ENCODE results near the gene MEIS2. TPM values are rescaled to one million over a fixed set of nuclear protein-coding genes. Genes with fewer than 3 reads are reported as not detected.

MEIS2 gene
- total and polyA plus RNA-seq, 2 experiments from 2014 or later: 224 to 432 TPM

GRCh38 chr15:36978126-36978525 lies 122.2 kb downstream of the MEIS2 start:
- Histone ChIP-seq H3K9me3 (ENCODE audit: low read depth) (no peaks in the 10 kb centered on the region), H3K36me3 (peaks cover 3% of the 10 kb centered on the region), H3K27ac (peak overlapping the region; percentile 45), H3K27me3 (no peaks in the 10 kb centered on the region), H3K4me1 (ENCODE audit: low read depth) (no peaks in the 10 kb centered on the region), H3K4me3 (no peak overlapping the region)
- no peak for DNase-seq (ENCODE audit: low read depth in 1 of 2, low spot score in 1 of 2)
- TF ChIP-seq, protein P1, sequence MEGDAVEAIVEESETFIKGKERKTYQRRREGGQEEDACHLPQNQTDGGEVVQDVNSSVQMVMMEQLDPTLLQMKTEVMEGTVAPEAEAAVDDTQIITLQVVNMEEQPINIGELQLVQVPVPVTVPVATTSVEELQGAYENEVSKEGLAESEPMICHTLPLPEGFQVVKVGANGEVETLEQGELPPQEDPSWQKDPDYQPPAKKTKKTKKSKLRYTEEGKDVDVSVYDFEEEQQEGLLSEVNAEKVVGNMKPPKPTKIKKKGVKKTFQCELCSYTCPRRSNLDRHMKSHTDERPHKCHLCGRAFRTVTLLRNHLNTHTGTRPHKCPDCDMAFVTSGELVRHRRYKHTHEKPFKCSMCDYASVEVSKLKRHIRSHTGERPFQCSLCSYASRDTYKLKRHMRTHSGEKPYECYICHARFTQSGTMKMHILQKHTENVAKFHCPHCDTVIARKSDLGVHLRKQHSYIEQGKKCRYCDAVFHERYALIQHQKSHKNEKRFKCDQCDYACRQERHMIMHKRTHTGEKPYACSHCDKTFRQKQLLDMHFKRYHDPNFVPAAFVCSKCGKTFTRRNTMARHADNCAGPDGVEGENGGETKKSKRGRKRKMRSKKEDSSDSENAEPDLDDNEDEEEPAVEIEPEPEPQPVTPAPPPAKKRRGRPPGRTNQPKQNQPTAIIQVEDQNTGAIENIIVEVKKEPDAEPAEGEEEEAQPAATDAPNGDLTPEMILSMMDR (IDR thresholded peaks at IDR 0.05; ENCODE audit: low read depth, low read length): no peak

- no peaks in the 10 kb centered on the region for H3K4me1 ChIP-seq (ENCODE audit: low read depth)
- TF ChIP-seq, protein P1 (IDR thresholded peaks at IDR 0.05; ENCODE audit: low read depth, low read length): no peak
- no peak overlapping the region for H3K4me3 ChIP-seq
- peaks cover 3% of the 10 kb centered on the region for H3K36me3 ChIP-seq
- no peaks in the 10 kb centered on the region for H3K27me3 ChIP-seq
- H3K9me3 ChIP-seq (ENCODE audit: low read depth): no peaks in the 10 kb centered on the region
- H3K27ac ChIP-seq: peak overlapping the region; percentile 45
- no peak for DNase-seq (ENCODE audit: low read depth in 1 of 2, low spot score in 1 of 2)
Observed at GRCh38 chr15:36977659-36978058, 122.7 kb downstream of the MEIS2 start.

DNA sequence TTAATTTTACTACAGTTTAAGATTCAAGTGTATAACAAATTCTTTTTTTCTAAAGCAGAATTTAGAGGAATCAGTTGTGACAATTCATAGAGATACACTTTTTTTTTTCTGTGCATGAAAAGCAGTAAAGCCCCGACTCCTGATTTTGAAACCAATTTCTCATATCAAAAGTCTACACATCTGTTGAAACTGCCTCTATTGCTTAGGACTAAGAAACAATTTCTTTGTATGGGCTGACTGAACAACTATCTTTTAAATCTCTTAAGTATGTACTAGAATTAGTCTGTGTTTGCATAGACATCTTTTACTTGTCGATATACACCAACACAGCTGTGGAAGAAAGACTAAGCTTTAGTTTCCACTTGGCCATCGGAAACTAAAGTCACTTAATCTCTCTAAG lies 127.6 kb downstream of the MEIS2 start:
- TF ChIP-seq, protein P1 (IDR thresholded peaks at IDR 0.05; ENCODE audit: low read depth, low read length): no peak

GRCh38 chr15:36970522-36970921 lies 129.8 kb downstream of the MEIS2 start:
- Histone ChIP-seq H3K4me1 (ENCODE audit: low read depth) (peaks cover 39% of the 10 kb centered on the region), H3K4me3 (no peak overlapping the region), H3K9me3 (ENCODE audit: low read depth) (no peaks in the 10 kb centered on the region), H3K27ac (no peak overlapping the region), H3K27me3 (no peaks in the 10 kb centered on the region), H3K36me3 (peaks cover 12% of the 10 kb centered on the region)
- DNase-seq (ENCODE audit: low read depth in 1 of 2, low spot score in 1 of 2): no peak
- TF ChIP-seq, protein P1 (IDR thresholded peaks at IDR 0.05; ENCODE audit: low read depth, low read length): no peak

More for the DNA sequence above, 127.6 kb downstream of the MEIS2 start:
- peaks cover 11% of the 10 kb centered on the region for H3K36me3 ChIP-seq
- H3K4me1 ChIP-seq (ENCODE audit: low read depth): peaks cover 20% of the 10 kb centered on the region
- H3K27ac ChIP-seq: no peak overlapping the region
- no peaks in the 10 kb centered on the region for H3K9me3 ChIP-seq (ENCODE audit: low read depth)
- H3K4me3 ChIP-seq: no peak overlapping the region
- DNase-seq (ENCODE audit: low read depth in 1 of 2, low spot score in 1 of 2): no peak
- no peaks in the 10 kb centered on the region for H3K27me3 ChIP-seq

DNA sequence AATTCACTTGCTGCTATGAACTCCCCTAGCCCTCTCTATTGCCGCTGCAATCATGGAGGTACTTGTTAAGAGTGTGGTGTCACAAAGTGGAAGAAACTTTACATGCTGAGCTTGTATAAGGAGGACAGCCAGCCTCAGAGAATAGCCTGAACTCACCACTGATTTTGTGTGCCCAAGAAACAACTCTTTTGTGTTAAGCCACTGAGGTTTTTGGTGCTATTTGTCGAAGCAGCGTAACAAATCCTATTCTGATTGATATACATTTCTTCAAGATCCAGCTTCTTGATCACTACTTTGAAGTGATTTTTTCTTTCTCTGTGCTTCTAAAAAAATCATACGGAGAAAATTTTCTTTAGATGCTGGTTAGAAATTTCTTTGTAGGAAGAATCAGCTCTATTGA lies 132.4 kb downstream of the MEIS2 start:
- H3K36me3 ChIP-seq: peaks cover 15% of the 10 kb centered on the region

More for the DNA sequence above, 132.4 kb downstream of the MEIS2 start:
- peaks cover 55% of the 10 kb centered on the region for H3K4me1 ChIP-seq (ENCODE audit: low read depth)
- H3K27me3 ChIP-seq: no peaks in the 10 kb centered on the region
- no peak for DNase-seq (ENCODE audit: low read depth in 1 of 2, low spot score in 1 of 2)
- peak overlapping the region; percentile 78 for H3K27ac ChIP-seq
- H3K4me3 ChIP-seq: no peak overlapping the region
- TF ChIP-seq, protein P1 (IDR thresholded peaks at IDR 0.05; ENCODE audit: low read depth, low read length): no peak
- H3K9me3 ChIP-seq (ENCODE audit: low read depth): no peaks in the 10 kb centered on the region
